Measurements from ENCODE around the gene AGBL4. TPM values are rescaled to one million over a fixed set of nuclear protein-coding genes. Genes with fewer than 3 reads are reported as not detected.

The AGBL4 gene
- total and polyA plus RNA-seq, 9 of the 15 experiments (the other 6 are each of a cell fraction or from before 2014, with no cell fraction given): 0.11 TPM; not detected in 7

DNA sequence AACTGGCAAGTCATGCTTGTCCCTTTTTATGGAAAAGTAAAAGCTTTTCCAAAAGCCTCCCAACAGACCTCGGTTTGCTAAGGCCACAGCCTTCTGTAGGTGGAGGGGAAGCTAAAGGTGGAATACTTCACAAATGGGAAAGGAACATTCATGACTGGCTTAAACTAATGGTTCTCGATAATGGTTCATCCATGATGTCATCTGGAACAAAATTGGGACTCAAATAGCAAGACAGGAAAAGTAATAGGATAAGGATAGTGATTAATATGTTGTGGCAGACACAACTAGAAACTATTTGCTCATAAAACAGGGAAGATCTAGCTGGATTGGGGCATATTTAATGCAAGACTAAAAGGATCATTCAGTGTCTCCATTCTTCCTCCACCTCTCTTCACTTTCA lies 1535.0 kb downstream of the AGBL4 start:
- ChIA-PET CTCF (ENCODE audit: low intra/inter-chr PET ratio) (no interaction called here), POLR2A (no interaction called here)
- ATAC-seq (no peak), DNase-seq (ENCODE audit: extremely low read depth in 1 of 4, low spot score in 3 of 4) (no peak), FAIRE-seq (no peak)
- no peak overlapping the region for H3K4me3 ChIP-seq
- 0% methylated on average over 2 of the region's 2 CpGs for WGBS (ENCODE audit: insufficient coverage, low coverage, missing lambda C conversion rate)
- H2AFZ ChIP-seq (ENCODE audit: low read depth, low read length): no peak overlapping the region
- no peaks in the 10 kb centered on the region for H3K4me1 ChIP-seq (replicated peaks in 1 of 2; ENCODE audit: control insufficient read depth in 2 of 2, insufficient read depth in 2 of 2, low read length in 2 of 2)
- H3K27ac ChIP-seq (ENCODE audit: extremely low read depth, low read depth, low read length): no peak overlapping the region
- no peak overlapping the region for H3K4me2 ChIP-seq (ENCODE audit: insufficient read depth, low read length)
- no peaks in the 10 kb centered on the region for H4K20me1 ChIP-seq (replicated peaks; ENCODE audit: control insufficient read depth, insufficient read depth, low read length)
- no peaks in the 10 kb centered on the region for H3K9me3 ChIP-seq (replicated peaks; ENCODE audit: control insufficient read depth, insufficient read depth, low read depth, low read length)
- in situ Hi-C loops (cut with MboI): no loop called here
- BruUV-seq (replicated peaks): no TSS peak
- no peak overlapping the region for H3K9ac ChIP-seq (ENCODE audit: insufficient read depth in 1 of 2, low read depth in 2 of 2, low read length in 2 of 2)
- no peaks in the 10 kb centered on the region for H3K9me1 ChIP-seq (ENCODE audit: control insufficient read depth, insufficient read depth, low read length)
- no peaks in the 10 kb centered on the region for H3K36me3 ChIP-seq (ENCODE audit: control insufficient read depth, insufficient read depth, low read length)
- intact Hi-C loops (cut with micrococcal nuclease): no loop called here
- no peaks in the 10 kb centered on the region for H3K79me2 ChIP-seq (ENCODE audit: control insufficient read depth, insufficient read depth, low read length)
- H3K27me3 ChIP-seq (ENCODE audit: control insufficient read depth in 2 of 2, insufficient read depth in 2 of 2, low read length in 2 of 2): no peaks in the 10 kb centered on the region
- TF ChIP-seq POLR3A (IDR thresholded peaks at IDR 0.05; ENCODE audit: borderline replicate concordance, extremely low read depth, insufficient read depth, insufficient read length): no peak
- TF ChIP-seq TBL1XR1 (IDR thresholded peaks at IDR 0.05; ENCODE audit: low read length in 2 of 2): no peak
- TF ChIP-seq HNRNPK (IDR thresholded peaks at IDR 0.05; ENCODE audit: low read depth, low read length, poor library complexity, severe bottlenecking): no peak
- TF ChIP-seq KLF16 (IDR thresholded peaks at IDR 0.05): no peak
- no peak for TF ChIP-seq PHF8 (IDR thresholded peaks at IDR 0.05; ENCODE audit: borderline replicate concordance, low read length)
- TF ChIP-seq, protein P1, sequence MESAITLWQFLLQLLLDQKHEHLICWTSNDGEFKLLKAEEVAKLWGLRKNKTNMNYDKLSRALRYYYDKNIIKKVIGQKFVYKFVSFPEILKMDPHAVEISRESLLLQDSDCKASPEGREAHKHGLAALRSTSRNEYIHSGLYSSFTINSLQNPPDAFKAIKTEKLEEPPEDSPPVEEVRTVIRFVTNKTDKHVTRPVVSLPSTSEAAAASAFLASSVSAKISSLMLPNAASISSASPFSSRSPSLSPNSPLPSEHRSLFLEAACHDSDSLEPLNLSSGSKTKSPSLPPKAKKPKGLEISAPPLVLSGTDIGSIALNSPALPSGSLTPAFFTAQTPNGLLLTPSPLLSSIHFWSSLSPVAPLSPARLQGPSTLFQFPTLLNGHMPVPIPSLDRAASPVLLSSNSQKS (CRISPR knock-in tag; IDR thresholded peaks at IDR 0.05): no peak
- TF ChIP-seq, protein P2, sequence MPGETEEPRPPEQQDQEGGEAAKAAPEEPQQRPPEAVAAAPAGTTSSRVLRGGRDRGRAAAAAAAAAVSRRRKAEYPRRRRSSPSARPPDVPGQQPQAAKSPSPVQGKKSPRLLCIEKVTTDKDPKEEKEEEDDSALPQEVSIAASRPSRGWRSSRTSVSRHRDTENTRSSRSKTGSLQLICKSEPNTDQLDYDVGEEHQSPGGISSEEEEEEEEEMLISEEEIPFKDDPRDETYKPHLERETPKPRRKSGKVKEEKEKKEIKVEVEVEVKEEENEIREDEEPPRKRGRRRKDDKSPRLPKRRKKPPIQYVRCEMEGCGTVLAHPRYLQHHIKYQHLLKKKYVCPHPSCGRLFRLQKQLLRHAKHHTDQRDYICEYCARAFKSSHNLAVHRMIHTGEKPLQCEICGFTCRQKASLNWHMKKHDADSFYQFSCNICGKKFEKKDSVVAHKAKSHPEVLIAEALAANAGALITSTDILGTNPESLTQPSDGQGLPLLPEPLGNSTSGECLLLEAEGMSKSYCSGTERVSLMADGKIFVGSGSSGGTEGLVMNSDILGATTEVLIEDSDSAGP (CRISPR knock-in tag; IDR thresholded peaks at IDR 0.05): no peak
- TF ChIP-seq ILK (tag; IDR thresholded peaks at IDR 0.05; ENCODE audit: borderline replicate concordance, low read depth): no peak
- TF ChIP-seq CCAR2 (IDR thresholded peaks at IDR 0.05; ENCODE audit: low read depth, low read length): no peak
- TF ChIP-seq, protein P3, sequence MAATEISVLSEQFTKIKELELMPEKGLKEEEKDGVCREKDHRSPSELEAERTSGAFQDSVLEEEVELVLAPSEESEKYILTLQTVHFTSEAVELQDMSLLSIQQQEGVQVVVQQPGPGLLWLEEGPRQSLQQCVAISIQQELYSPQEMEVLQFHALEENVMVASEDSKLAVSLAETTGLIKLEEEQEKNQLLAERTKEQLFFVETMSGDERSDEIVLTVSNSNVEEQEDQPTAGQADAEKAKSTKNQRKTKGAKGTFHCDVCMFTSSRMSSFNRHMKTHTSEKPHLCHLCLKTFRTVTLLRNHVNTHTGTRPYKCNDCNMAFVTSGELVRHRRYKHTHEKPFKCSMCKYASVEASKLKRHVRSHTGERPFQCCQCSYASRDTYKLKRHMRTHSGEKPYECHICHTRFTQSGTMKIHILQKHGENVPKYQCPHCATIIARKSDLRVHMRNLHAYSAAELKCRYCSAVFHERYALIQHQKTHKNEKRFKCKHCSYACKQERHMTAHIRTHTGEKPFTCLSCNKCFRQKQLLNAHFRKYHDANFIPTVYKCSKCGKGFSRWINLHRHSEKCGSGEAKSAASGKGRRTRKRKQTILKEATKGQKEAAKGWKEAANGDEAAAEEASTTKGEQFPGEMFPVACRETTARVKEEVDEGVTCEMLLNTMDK (IDR thresholded peaks at IDR 0.05; ENCODE audit: borderline replicate concordance, insufficient read depth, low read depth, low read length, poor library complexity, severe bottlenecking): no peak
- TF ChIP-seq ZNF780A (CRISPR knock-in tag; IDR thresholded peaks at IDR 0.05): no peak
- TF ChIP-seq ZFP1 (CRISPR knock-in tag; IDR thresholded peaks at IDR 0.05): no peak
- no peak for TF ChIP-seq MCM7 (IDR thresholded peaks at IDR 0.05)
- TF ChIP-seq, protein P4, sequence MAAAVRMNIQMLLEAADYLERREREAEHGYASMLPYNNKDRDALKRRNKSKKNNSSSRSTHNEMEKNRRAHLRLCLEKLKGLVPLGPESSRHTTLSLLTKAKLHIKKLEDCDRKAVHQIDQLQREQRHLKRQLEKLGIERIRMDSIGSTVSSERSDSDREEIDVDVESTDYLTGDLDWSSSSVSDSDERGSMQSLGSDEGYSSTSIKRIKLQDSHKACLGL (CRISPR knock-in tag; IDR thresholded peaks at IDR 0.05; ENCODE audit: borderline replicate concordance, poor library complexity, severe bottlenecking): no peak
- TF ChIP-seq SIN3A (IDR thresholded peaks at IDR 0.05; ENCODE audit: borderline replicate concordance in 2 of 2, control insufficient read depth in 1 of 2, low read depth in 2 of 2, low read length in 2 of 2): no peak
- TF ChIP-seq NR2C2 (CRISPR knock-in tag; IDR thresholded peaks at IDR 0.05): no peak
- TF ChIP-seq NR2C2 (tag; IDR thresholded peaks at IDR 0.05): no peak
- TF ChIP-seq RUNX1 (IDR thresholded peaks at IDR 0.05; ENCODE audit: low read depth): no peak
- TF ChIP-seq ZNF77 (CRISPR knock-in tag; IDR thresholded peaks at IDR 0.05): no peak
